ENCODE data around the gene CRELD1.

CRELD1 gene

DNA sequence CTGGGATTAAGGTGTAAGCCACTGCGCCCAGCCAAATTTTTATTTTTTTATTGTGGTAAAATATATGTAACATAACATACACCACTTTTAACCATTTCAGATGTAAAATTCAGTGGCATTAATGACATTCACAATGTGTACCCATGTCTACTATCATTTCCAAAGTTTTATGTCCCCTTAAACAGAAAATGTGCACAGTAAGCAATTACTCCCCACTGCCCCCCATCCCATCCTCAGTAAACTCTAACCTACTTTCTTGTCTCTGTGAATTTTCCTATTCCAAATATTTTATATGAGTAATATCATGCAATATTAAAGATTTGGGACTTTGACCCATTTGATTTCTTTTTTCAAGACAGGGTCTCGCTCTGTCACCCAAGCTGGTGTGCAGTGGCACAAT is 33.2 kb downstream of the CRELD1 start:
- no peaks in the 10 kb centered on the region for H3K79me2 ChIP-seq (ENCODE audit: insufficient read depth, low read depth)
- H2AFZ ChIP-seq (ENCODE audit: low read depth) = no peak overlapping the region
- H3K9ac ChIP-seq = no peak overlapping the region
- H3K27ac ChIP-seq = no peak overlapping the region
- H3K4me1 ChIP-seq (ENCODE audit: low read depth, poor library complexity, severe bottlenecking) = no peaks in the 10 kb centered on the region
- H3K4me3 ChIP-seq (IDR thresholded peaks at IDR 0.05; ENCODE audit: insufficient read depth, low read depth, low read length) = no peak overlapping the region
- no peaks in the 10 kb centered on the region for H3K27me3 ChIP-seq (ENCODE audit: insufficient read depth, low read depth)
- no peaks in the 10 kb centered on the region for H4K20me1 ChIP-seq (ENCODE audit: insufficient read depth)
- TF ChIP-seq, protein P1, sequence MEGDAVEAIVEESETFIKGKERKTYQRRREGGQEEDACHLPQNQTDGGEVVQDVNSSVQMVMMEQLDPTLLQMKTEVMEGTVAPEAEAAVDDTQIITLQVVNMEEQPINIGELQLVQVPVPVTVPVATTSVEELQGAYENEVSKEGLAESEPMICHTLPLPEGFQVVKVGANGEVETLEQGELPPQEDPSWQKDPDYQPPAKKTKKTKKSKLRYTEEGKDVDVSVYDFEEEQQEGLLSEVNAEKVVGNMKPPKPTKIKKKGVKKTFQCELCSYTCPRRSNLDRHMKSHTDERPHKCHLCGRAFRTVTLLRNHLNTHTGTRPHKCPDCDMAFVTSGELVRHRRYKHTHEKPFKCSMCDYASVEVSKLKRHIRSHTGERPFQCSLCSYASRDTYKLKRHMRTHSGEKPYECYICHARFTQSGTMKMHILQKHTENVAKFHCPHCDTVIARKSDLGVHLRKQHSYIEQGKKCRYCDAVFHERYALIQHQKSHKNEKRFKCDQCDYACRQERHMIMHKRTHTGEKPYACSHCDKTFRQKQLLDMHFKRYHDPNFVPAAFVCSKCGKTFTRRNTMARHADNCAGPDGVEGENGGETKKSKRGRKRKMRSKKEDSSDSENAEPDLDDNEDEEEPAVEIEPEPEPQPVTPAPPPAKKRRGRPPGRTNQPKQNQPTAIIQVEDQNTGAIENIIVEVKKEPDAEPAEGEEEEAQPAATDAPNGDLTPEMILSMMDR (conservative IDR thresholded peaks at IDR 0.05; ENCODE audit: low read depth, low read length) = no peak
- H3K36me3 ChIP-seq (ENCODE audit: insufficient read depth) = no peaks in the 10 kb centered on the region
- H3K4me2 ChIP-seq = no peak overlapping the region

- Histone ChIP-seq H3K4me1 (ENCODE audit: low read depth, poor library complexity, severe bottlenecking) (no peaks in the 10 kb centered on the region), H3K36me3 (ENCODE audit: insufficient read depth) (no peaks in the 10 kb centered on the region), H3K9ac (no peak overlapping the region), H4K20me1 (ENCODE audit: insufficient read depth) (no peaks in the 10 kb centered on the region), H3K27ac (no peak overlapping the region), H2AFZ (ENCODE audit: low read depth) (no peak overlapping the region), H3K4me3 (IDR thresholded peaks at IDR 0.05; ENCODE audit: insufficient read depth, low read depth, low read length) (no peak overlapping the region), H3K4me2 (no peak overlapping the region), H3K79me2 (ENCODE audit: insufficient read depth, low read depth) (no peaks in the 10 kb centered on the region), H3K27me3 (ENCODE audit: insufficient read depth, low read depth) (no peaks in the 10 kb centered on the region)
- TF ChIP-seq, protein P1 (conservative IDR thresholded peaks at IDR 0.05; ENCODE audit: low read depth, low read length) = no peak
These were observed 36.0 kb downstream of the CRELD1 start for GRCh38 chr3:9969632-9970019.

GRCh38 chr3:9970020-9970652 is 36.5 kb downstream of the CRELD1 start:
- TF ChIP-seq, protein P1 (conservative IDR thresholded peaks at IDR 0.05; ENCODE audit: low read depth, low read length) = no peak
- H4K20me1 ChIP-seq (ENCODE audit: insufficient read depth) = no peaks in the 10 kb centered on the region
- H3K9ac ChIP-seq = no peak overlapping the region
- no peaks in the 10 kb centered on the region for H3K36me3 ChIP-seq (ENCODE audit: insufficient read depth)
- no peak overlapping the region for H3K27ac ChIP-seq
- H3K4me2 ChIP-seq = no peak overlapping the region
- H3K4me1 ChIP-seq (ENCODE audit: low read depth, poor library complexity, severe bottlenecking) = no peaks in the 10 kb centered on the region
- H3K27me3 ChIP-seq (ENCODE audit: insufficient read depth, low read depth) = no peaks in the 10 kb centered on the region
- H3K79me2 ChIP-seq (ENCODE audit: insufficient read depth, low read depth) = no peaks in the 10 kb centered on the region
- no peak overlapping the region for H3K4me3 ChIP-seq (IDR thresholded peaks at IDR 0.05; ENCODE audit: insufficient read depth, low read depth, low read length)
- H2AFZ ChIP-seq (ENCODE audit: low read depth) = no peak overlapping the region

- H3K27me3 ChIP-seq (ENCODE audit: insufficient read depth, low read depth) = no peaks in the 10 kb centered on the region
- no peak overlapping the region for H3K27ac ChIP-seq
- no peak overlapping the region for H3K4me3 ChIP-seq (IDR thresholded peaks at IDR 0.05; ENCODE audit: insufficient read depth, low read depth, low read length)
- H3K4me2 ChIP-seq = no peak overlapping the region
- no peaks in the 10 kb centered on the region for H3K36me3 ChIP-seq (ENCODE audit: insufficient read depth)
- no peak overlapping the region for H3K9ac ChIP-seq
- H3K4me1 ChIP-seq (ENCODE audit: low read depth, poor library complexity, severe bottlenecking) = no peaks in the 10 kb centered on the region
- TF ChIP-seq, protein P1 (conservative IDR thresholded peaks at IDR 0.05; ENCODE audit: low read depth, low read length) = no peak
- H2AFZ ChIP-seq (ENCODE audit: low read depth) = no peak overlapping the region
- no peaks in the 10 kb centered on the region for H4K20me1 ChIP-seq (ENCODE audit: insufficient read depth)
- no peaks in the 10 kb centered on the region for H3K79me2 ChIP-seq (ENCODE audit: insufficient read depth, low read depth)
These were observed 43.4 kb downstream of the CRELD1 start for GRCh38 chr3:9976721-9977709.
